Fibroblast of the aortic adventitia (primary cell): ENCODE results near the gene PTPRB. TPM values are rescaled to one million over a fixed set of nuclear protein-coding genes. Genes with fewer than 3 reads are reported as not detected.
A peak's percentile ranks its signal among the peaks of the same experiment; 100 is the strongest.

Experiments used
- DNase-seq: peaks from one replicate; pipeline ENCODE4 v3.0.0-alpha.2; 2010; ENCODE audit warnings: low read depth
- H3K4me3 ChIP-seq: 2 replicates; pipeline ENCODE4 v1.5.1; 2011; ENCODE audit warnings: low read depth, mild to moderate bottlenecking, control low read depth, low read length, moderate library complexity
- CTCF ChIP-seq: IDR thresholded peaks from 2 replicates; pipeline ENCODE4 v1.5.1; 2011; ENCODE audit warnings: mild to moderate bottlenecking, low read length, control low read depth, inconsistent platforms; ENCODE audit not compliant: insufficient read depth
- total RNA-seq: library from RNA; depleted of rRNA; stranded (reverse); fragments of >200 nt; gene quantifications from 2 replicates; pipeline ENCODE4 v1.2.3, GENCODE V29; 2012; ENCODE audit warnings: low replicate concordance

Gene PTPRB
- total RNA-seq, 1 donor = 3.6 TPM

- DNase-seq = peak; percentile 36
- TF ChIP-seq CTCF = no peak
These were observed 87.7 kb downstream of the PTPRB start for GRCh38 chr12:70549340-70550179.

DNA sequence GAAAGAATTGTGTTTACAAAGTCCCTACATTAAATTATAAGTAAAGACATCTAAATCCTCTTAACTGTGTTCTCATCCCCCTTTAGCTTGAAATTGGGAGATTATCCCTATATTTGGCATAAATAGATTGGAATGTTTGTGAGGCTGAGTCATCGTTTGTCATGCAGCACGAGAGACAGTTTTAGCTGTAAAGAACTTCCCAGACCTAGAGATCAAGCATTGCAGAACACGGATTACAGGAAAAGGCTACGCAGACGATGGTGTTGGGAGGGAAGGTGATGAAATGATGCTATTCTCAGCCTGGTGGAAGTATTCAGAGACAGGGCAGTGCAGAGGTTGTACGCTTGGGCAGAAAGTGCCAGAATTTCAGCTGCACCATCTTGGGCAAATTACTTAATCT, 93.8 kb downstream of the PTPRB start:
- DNase-seq = peak; percentile 97
- TF ChIP-seq CTCF = peak; percentile 5
- no peak overlapping the region for H3K4me3 ChIP-seq

More at GRCh38 chr12:70549340-70550179, 87.7 kb downstream of the PTPRB start:
- H3K4me3 ChIP-seq = no peak overlapping the region

- no peak for TF ChIP-seq CTCF
- no peak for DNase-seq
- no peak overlapping the region for H3K4me3 ChIP-seq
These were observed 96.2 kb downstream of the PTPRB start for GRCh38 chr12:70540996-70541395.

- no peak for DNase-seq
- no peak overlapping the region for H3K4me3 ChIP-seq
- TF ChIP-seq CTCF = no peak
These were observed 100.6 kb downstream of the PTPRB start for GRCh38 chr12:70536650-70537049.

DNA sequence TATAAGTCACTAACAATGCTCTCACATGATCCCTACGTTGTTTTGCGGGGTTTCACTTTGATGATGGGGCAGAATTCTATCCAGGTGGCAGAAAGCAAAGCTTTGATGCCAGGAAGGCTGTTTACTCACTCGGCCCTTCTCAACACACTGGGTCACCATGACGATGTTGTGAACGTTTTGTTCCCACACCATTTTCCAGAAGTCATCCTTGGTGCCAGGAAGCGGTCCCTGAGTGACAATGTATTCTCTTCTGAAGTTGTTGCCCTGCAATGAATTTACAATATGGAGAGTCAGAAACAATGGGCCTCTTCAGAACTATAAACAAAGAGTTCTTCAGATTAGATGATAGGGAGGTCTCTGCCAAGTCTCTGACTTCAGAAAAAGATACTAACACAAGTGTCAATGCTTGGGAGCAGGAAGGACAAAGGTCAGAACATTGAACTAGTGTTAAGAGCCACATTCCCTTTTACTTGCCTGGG, 101.3 kb downstream of the PTPRB start:
- DNase-seq = no peak
- no peak for TF ChIP-seq CTCF
- H3K4me3 ChIP-seq = no peak overlapping the region

DNA sequence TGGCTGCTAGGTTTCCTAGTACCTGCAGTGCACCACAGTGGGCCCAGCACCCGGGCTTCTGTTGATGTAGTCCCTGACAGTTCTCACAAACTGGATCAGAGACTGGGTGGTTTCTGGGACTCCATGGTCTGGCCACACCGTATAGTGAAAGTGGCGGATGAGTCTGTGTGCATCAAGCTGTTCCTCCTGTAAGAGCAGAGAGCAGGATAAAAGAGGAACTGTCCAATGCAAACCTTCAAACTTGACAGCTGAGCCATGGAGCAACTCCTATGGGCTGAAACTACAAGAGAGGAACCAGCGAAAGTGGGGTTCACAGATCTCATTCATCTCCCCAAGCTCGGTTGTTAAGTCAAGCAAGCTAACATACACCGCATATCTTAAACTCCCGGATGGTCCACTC, 102.8 kb downstream of the PTPRB start:
- DNase-seq = no peak
- TF ChIP-seq CTCF = no peak
- H3K4me3 ChIP-seq = no peak overlapping the region
